Stimulated activated CD8-positive, alpha-beta memory T cell treated with anti-CD3 and anti-CD28 coated beads, Interleukin-12 subunit alpha, Interleukin-12 subunit beta, amount 100 ng/mL, for 1 hour (primary cell): ENCODE data around the gene FHL2.

Experiments used
- DNase-seq: peaks from one replicate; pipeline ENCODE4 v3.0.0-alpha.2; 2020; ENCODE audit warnings: low read depth

The FHL2 gene

GRCh38 chr2:105422801-105423200 is 23.9 kb upstream of the FHL2 start:
- DNase-seq, result no peak

- no peak for DNase-seq
Measured at GRCh38 chr2:105421053-105421452, 22.2 kb upstream of the FHL2 start.

GRCh38 chr2:105418522-105418921 is 19.7 kb upstream of the FHL2 start:
- no peak for DNase-seq

- DNase-seq, result no peak
Measured at GRCh38 chr2:105417857-105418436, 19.1 kb upstream of the FHL2 start.

GRCh38 chr2:105416156-105416555 is 17.3 kb upstream of the FHL2 start:
- DNase-seq, result no peak

GRCh38 chr2:105415007-105415406 is 16.2 kb upstream of the FHL2 start:
- DNase-seq, result no peak

- DNase-seq, result no peak
Measured at GRCh38 chr2:105413206-105413605, 14.4 kb upstream of the FHL2 start.

- no peak for DNase-seq
Measured at GRCh38 chr2:105412584-105412983, 13.7 kb upstream of the FHL2 start.

- no peak for DNase-seq
Measured at GRCh38 chr2:105411720-105412407, 13.0 kb upstream of the FHL2 start.

GRCh38 chr2:105410554-105410953 is 11.7 kb upstream of the FHL2 start:
- DNase-seq, result no peak

- no peak for DNase-seq
Measured at GRCh38 chr2:105409717-105410116, 10.9 kb upstream of the FHL2 start.

GRCh38 chr2:105407946-105408743 is 9.3 kb upstream of the FHL2 start:
- DNase-seq, result no peak

GRCh38 chr2:105406221-105406620 is 7.4 kb upstream of the FHL2 start:
- DNase-seq, result no peak

- no peak for DNase-seq
Measured at GRCh38 chr2:105405291-105405690, 6.4 kb upstream of the FHL2 start.

- DNase-seq, result no peak
Measured at GRCh38 chr2:105404736-105405135, 5.9 kb upstream of the FHL2 start.

GRCh38 chr2:105403783-105404698 is 5.2 kb upstream of the FHL2 start:
- no peak for DNase-seq

- DNase-seq, result no peak
Measured at GRCh38 chr2:105403241-105403782, 4.5 kb upstream of the FHL2 start.

GRCh38 chr2:105402809-105403208 is 4.0 kb upstream of the FHL2 start:
- no peak for DNase-seq

- no peak for DNase-seq
Measured at GRCh38 chr2:105401867-105402266, 3.0 kb upstream of the FHL2 start.

GRCh38 chr2:105400138-105400540 is 1.3 kb upstream of the FHL2 start:
- no peak for DNase-seq

GRCh38 chr2:105399207-105399861 is 483 bp upstream of the FHL2 start:
- no peak for DNase-seq
